K562 (cell line): Measurements from ENCODE around the gene CYB5R4. TPM values are rescaled to one million over a fixed set of nuclear protein-coding genes. Genes with fewer than 3 reads are reported as not detected.

Experiments used
- ARID2 ChIP-seq: fragments of 450-650 bp; IDR thresholded peaks from 2 replicates; pipeline ENCODE4 v1.6.1; 2017; ENCODE audit warnings: antibody characterized with exemption, mild to moderate bottlenecking
- CBX3 ChIP-seq, 2 experiments: IDR thresholded peaks; 1 replicate in 1 of 2; 2 replicates in 1 of 2; pipeline ENCODE4 v1.6.1; 2012; ENCODE audit warnings: inconsistent platforms in 2 of 2, low read length in 2 of 2, borderline replicate concordance in 1 of 2, control low read depth in 1 of 2
- CC2D1A ChIP-seq: fragments of 450-650 bp; IDR thresholded peaks from 2 replicates; pipeline ENCODE4 v1.6.1; 2017; ENCODE audit warnings: mild to moderate bottlenecking
- CEBPG ChIP-seq, 3 experiments: fragments of 200-800 bp in 1 of 3; sonication (Bioruptor generic) in 1 of 3; sonication (generic) in 1 of 3; formaldehyde crosslinking in 1 of 3; IDR thresholded peaks in 2 of 3; conservative IDR thresholded peaks in 1 of 3; 2 replicates each; pipeline versions ENCODE4 v1.6.1 to v1.8.0; 2016 to 2022; ENCODE audit warnings: missing compliant biosample characterization in 2 of 3, missing genetic modification characterization in 2 of 3, mild to moderate bottlenecking in 1 of 3, missing genetic modification reagents in 1 of 3
- ELF1 ChIP-seq: fragments of 200-800 bp; sonication (Bioruptor generic); IDR thresholded peaks from 2 replicates; pipeline ENCODE4 v1.6.1; 2016; ENCODE audit warnings: missing genetic modification characterization, missing compliant biosample characterization
- EP300 ChIP-seq: IDR thresholded peaks from 2 replicates; pipeline ENCODE4 v1.6.1; 2012; ENCODE audit warnings: low read length, improper control_type of control experiment
- GATAD2B ChIP-seq: fragments of 450-650 bp; IDR thresholded peaks from 2 replicates; pipeline ENCODE4 v1.6.1; 2017; ENCODE audit warnings: mild to moderate bottlenecking, borderline replicate concordance
- HDAC3 ChIP-seq: fragments of 450-650 bp; IDR thresholded peaks from 2 replicates; pipeline ENCODE4 v1.6.1; 2018; ENCODE audit warnings: borderline replicate concordance, mild to moderate bottlenecking, moderate library complexity; ENCODE audit not compliant: partially characterized antibody
- MAZ ChIP-seq, 2 experiments: fragments of 450-650 bp in 1 of 2; sonication (generic) in 1 of 2; formaldehyde crosslinking; IDR thresholded peaks in 1 of 2; conservative IDR thresholded peaks in 1 of 2; 2 replicates each; pipeline versions ENCODE4 v1.4.0 to v1.5.0; 2020; ENCODE audit warnings: mild to moderate bottlenecking in 1 of 2, missing genetic modification reagents in 1 of 2
- NBN ChIP-seq: fragments of 450-650 bp; IDR thresholded peaks from 2 replicates; pipeline ENCODE4 v1.6.1; 2016; ENCODE audit warnings: low read depth, mild to moderate bottlenecking
- NCOA1 ChIP-seq: fragments of 450-650 bp; IDR thresholded peaks from 2 replicates; pipeline ENCODE4 v1.6.1; 2016; ENCODE audit warnings: low read depth
- RFX7 ChIP-seq: fragments of 250-450 bp; sonication (Bioruptor Pico); IDR thresholded peaks from 2 replicates; pipeline ENCODE4 v1.5.1; 2021; ENCODE audit warnings: mild to moderate bottlenecking
- SAP30 ChIP-seq: fragments of 200-600 bp; sonication (generic); IDR thresholded peaks from 2 replicates; pipeline ENCODE4 v1.6.1; 2012; ENCODE audit warnings: borderline replicate concordance, low read depth, mild to moderate bottlenecking, moderate library complexity, low read length, control low read depth, inconsistent platforms; ENCODE audit not compliant: insufficient read depth, poor library complexity, severe bottlenecking
- SMARCA4 ChIP-seq: fragments of 450-650 bp; IDR thresholded peaks from 2 replicates; pipeline ENCODE4 v1.6.1; 2016
- ZNF592 ChIP-seq: fragments of 450-650 bp; IDR thresholded peaks from 2 replicates; pipeline ENCODE4 v1.6.1; 2017; ENCODE audit warnings: antibody characterized with exemption, mild to moderate bottlenecking
- polyA plus RNA-seq, 8 experiments: library from polyadenylated mRNA; depleted of rRNA in 4 of 8; stranded (reverse) in 5 of 8; unstranded in 3 of 8; fragments of >200 nt; fragmentation: Nextera tagmentation in 2 of 8; fragmentation: Illumina TruSeq in 1 of 8; extraction: Ambion mirVana in 2 of 8; extraction: Trizol in 1 of 8; gene quantifications; 2 replicates each; pipeline versions ENCODE4 v1.2.1 to v1.2.3, GENCODE V29; 2011 to 2014; ENCODE audit warnings: inconsistent platforms in 1 of 8, missing spikeins in 1 of 8
- total RNA-seq, 7 experiments: library from RNA; depleted of rRNA in 6 of 7; stranded (reverse); fragments of >200 nt in 6 of 7; fragmentation: Illumina TruSeq in 2 of 7; extraction: Trizol in 2 of 7; gene quantifications; 2 replicates each; pipeline versions ENCODE4 v1.2.1 to v1.2.3, GENCODE V29; 2011 to 2021; ENCODE audit warnings: low replicate concordance in 1 of 7
- TF ChIP-seq, protein P1 (sequence below): fragments of 450-650 bp; formaldehyde crosslinking; IDR thresholded peaks from 2 replicates; pipeline ENCODE4 v1.4.0; 2022; ENCODE audit warnings: mild to moderate bottlenecking, moderate library complexity

CYB5R4 gene
- total and polyA plus RNA-seq, 9 of the 15 experiments (the other 6 are each of a cell fraction or from before 2014, with no cell fraction given) = 5.9 to 23.1 (median 19.0) TPM

DNA sequence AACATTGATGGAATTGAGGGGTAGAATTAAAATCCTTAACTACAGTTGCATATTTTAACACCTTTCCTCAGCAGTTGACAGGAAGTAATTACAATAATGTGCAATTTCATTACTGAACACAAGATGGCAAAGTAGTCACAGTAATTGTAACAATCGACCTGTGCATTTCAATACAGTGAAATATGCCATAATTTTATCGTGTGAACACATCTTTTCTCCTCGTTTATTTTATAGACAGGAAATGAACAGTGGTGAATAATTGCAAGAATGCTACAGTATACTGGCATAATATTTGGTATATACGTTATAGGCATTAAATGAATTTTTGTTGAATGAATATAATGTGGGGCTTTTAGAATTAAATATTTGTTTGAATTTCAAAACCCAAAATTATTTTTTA, 25.0 kb downstream of the CYB5R4 start (continued):
- no peak for TF ChIP-seq CEBPG (CRISPR knock-in tag; IDR thresholded peaks at IDR 0.05)
- TF ChIP-seq CEBPG (tag; conservative IDR thresholded peaks at IDR 0.05 in 1 of 2, IDR thresholded peaks at IDR 0.05 in 1 of 2) = 0 out of 4 replicates have a peak, but pooled peaks of 1 of the 2 experiments have one; percentile 40
- peak; percentile 84 for TF ChIP-seq CC2D1A
- no peak for TF ChIP-seq RFX7
- no peak for TF ChIP-seq SAP30
- 0 out of 2 replicates have a peak, but pooled peaks have one; percentile 25 for TF ChIP-seq SMARCA4
- TF ChIP-seq GATAD2B = peak; percentile 71
- peak; percentile 95 for TF ChIP-seq ARID2
- peak; percentile 14; the same call in 1 of the 2 replicates for TF ChIP-seq EP300
- TF ChIP-seq NCOA1 = no peak
- peak; percentile 45 for TF ChIP-seq HDAC3
- peak in 1 of 2 experiments; percentile 70; a peak in 1 of 3 replicates for TF ChIP-seq CBX3 (IDR thresholded peaks at IDR 0.05; ENCODE audit: borderline replicate concordance in 1 of 2, low read length in 2 of 2)
- 0 out of 4 replicates have a peak, but pooled peaks of 1 of the 2 experiments have one; percentile 21 for TF ChIP-seq MAZ (CRISPR knock-in tag; conservative IDR thresholded peaks at IDR 0.05 in 1 of 2, IDR thresholded peaks at IDR 0.05 in 1 of 2)
- TF ChIP-seq ZNF592 = 0 out of 2 replicates have a peak, but pooled peaks have one; percentile 31
- TF ChIP-seq NBN = peak; percentile 38; the same call in 1 of the 2 replicates
- TF ChIP-seq, protein P1, sequence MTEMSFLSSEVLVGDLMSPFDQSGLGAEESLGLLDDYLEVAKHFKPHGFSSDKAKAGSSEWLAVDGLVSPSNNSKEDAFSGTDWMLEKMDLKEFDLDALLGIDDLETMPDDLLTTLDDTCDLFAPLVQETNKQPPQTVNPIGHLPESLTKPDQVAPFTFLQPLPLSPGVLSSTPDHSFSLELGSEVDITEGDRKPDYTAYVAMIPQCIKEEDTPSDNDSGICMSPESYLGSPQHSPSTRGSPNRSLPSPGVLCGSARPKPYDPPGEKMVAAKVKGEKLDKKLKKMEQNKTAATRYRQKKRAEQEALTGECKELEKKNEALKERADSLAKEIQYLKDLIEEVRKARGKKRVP (CRISPR knock-in tag) = no peak
- peak; percentile 67 for TF ChIP-seq ELF1 (tag)
